Heart right ventricle (tissue), 16 donors: ENCODE results near the gene DMRT3. TPM values are rescaled to one million over a fixed set of nuclear protein-coding genes. Genes with fewer than 3 reads are reported as not detected.

Experiments
- ATAC-seq, 8 donors: fragments of 200-7000 bp; cut with Tn5 transposase; one replicate each; pipeline ENCODE4 v1.9.1; 2020; ENCODE audit warnings: mild to moderate bottlenecking in 8 of 8, moderate library complexity in 8 of 8, moderate number of reproducible peaks in 1 of 8
- DNase-seq, 2 donors: peaks; one replicate each; pipeline ENCODE4 v3.0.0-alpha.2; 2020
- H3K27ac ChIP-seq, 10 donors: fragments of 200-600 bp; sonication (generic) in 2 of 10; one replicate each; pipeline versions ENCODE4 v1.5.0 to v1.8.0; 2020 to 2022; ENCODE audit warnings: mild to moderate bottlenecking in 3 of 10
- H3K27me3 ChIP-seq, 7 donors: fragments of 200-600 bp; one replicate each; pipeline ENCODE4 v1.8.0; 2021 to 2022; ENCODE audit warnings: mild to moderate bottlenecking in 2 of 7
- H3K36me3 ChIP-seq, 9 donors: fragments of 200-600 bp; sonication (generic) in 1 of 9; one replicate each; pipeline versions ENCODE4 v1.5.0 to v1.8.0; 2020 to 2022; ENCODE audit warnings: mild to moderate bottlenecking in 2 of 9
- H3K4me1 ChIP-seq, 9 donors: fragments of 200-600 bp; sonication (generic) in 1 of 9; one replicate each; pipeline versions ENCODE4 v1.5.0 to v1.8.0; 2020 to 2022; ENCODE audit warnings: mild to moderate bottlenecking in 4 of 9
- H3K4me3 ChIP-seq, 10 donors: fragments of 200-600 bp; sonication (generic) in 2 of 10; one replicate each; pipeline versions ENCODE4 v1.5.0 to v1.8.0; 2020 to 2022; ENCODE audit warnings: mild to moderate bottlenecking in 7 of 10, moderate library complexity in 2 of 10
- H3K9me3 ChIP-seq, 11 donors: fragments of 200-600 bp in 10 of 11; sonication (generic) in 2 of 11; one replicate each; pipeline versions ENCODE4 v1.5.0 to v1.8.0; 2013 to 2022; ENCODE audit warnings: mild to moderate bottlenecking in 2 of 11, control low read depth in 1 of 11, moderate library complexity in 1 of 11
- CTCF ChIP-seq, 9 donors: fragments of 200-600 bp; sonication (generic) in 2 of 9; IDR thresholded peaks; one replicate each; pipeline versions ENCODE4 v1.5.0 to v1.8.0; 2021 to 2022; ENCODE audit warnings: antibody characterized with exemption in 9 of 9, mild to moderate bottlenecking in 5 of 9, moderate library complexity in 1 of 9
- whole genome bisulfite sequencing, 2 donors: extraction: QIAGEN DNeasy Blood & Tissue Kit; methylation state at CpG; one replicate each; pipeline ENCODE4 v1.1.7; 2013; ENCODE audit warnings: inconsistent platforms in 1 of 2; 5-methylcytosine and 5-hydroxymethylcytosine counted together
- intact Hi-C, 10 donors: fragments of 100-400 bp; cut with DNase I; formaldehyde crosslinking; loops; one replicate each; pipeline versions ENCODE4 v1.11.1 to v1.14.2; 2022
- polyA plus RNA-seq, 2 donors: library from polyadenylated mRNA; stranded (reverse); fragments of 200-250 nt; gene quantifications; one replicate each; pipeline ENCODE4 v1.2.3, GENCODE V29; 2013
- total RNA-seq, 10 donors: library from RNA; stranded (reverse); fragmentation: NEBNext Ultra II Directional in 3 of 10; extraction: Animal tissue kit (Norgen Biotek cat#: 25700) in 3 of 10; gene quantifications; one replicate each; pipeline versions ENCODE4 v1.2.1 to v1.2.4, GENCODE V29; 2021 to 2023
- donor health status: Arrhythmogenic right ventricular cardiomyopathy.
- donor health status: ischemic (EF 13 %, LVEDD 7.1; RV severe dilation, severe dysfunction).
- donor health status: healthy with polysubstance abuse.
- donor health status: DM: no; HTN: yes; CAD: no.
- donor health status: DM: no; HTN: no; CAD: no.
- donor health status: ischemic (EF 25% LVEDD 6.9; RV normal size, moderate dysfunction).
- donor health status: ischemic (EF 25% LVEDD 5.7; RV mildly dilated, moderate dysfunction).
- donor health status: healthy.
- donor health status: DM: yes; HTN: yes; CAD: no.
- donor health status: Ischemic cardiomyopathy.
- donor health status: ischemic (EF 35%, LVEDD 5.7; RV mildly dilated, moderate dysfunction).
- donor health status: nonischemic (EF 11% LVEDD 7.7; RV severe dilation, severe dysfunction).
- donor health status: DM: yes; HTN: yes; CAD: no.
- donor health status: PGD.
- donor health status: ischemic (EF 29% LVEDD 5.4; RV normal size, mild dysfunction).
- donor health status: nonischemic (EF 23%, LVEDD 6.1; RV moderate dilation, normal function).

The DMRT3 gene
- total and polyA plus RNA-seq, 12 donors, result not detected

GRCh38 chr9:967436-967835 is 9.0 kb upstream of the DMRT3 start:
- Histone ChIP-seq H3K27me3 (peaks cover 43 to 100% (median 100%) of the 10 kb centered on the region in 7 donors), H3K36me3 (no peaks in the 10 kb centered on the region), H3K4me1 (peaks cover 3 to 38% (median 26%) of the 10 kb centered on the region in 9 donors), H3K27ac (no peak overlapping the region), H3K9me3 (no peaks in the 10 kb centered on the region), H3K4me3 (no peak overlapping the region)
- intact Hi-C loops, result no loop called here
- WGBS, 2 donors, result 9% methylated on average over 6 of the region's 6 CpGs
- DNase-seq, result no peak
- no peak for TF ChIP-seq CTCF (IDR thresholded peaks at IDR 0.05)
- no peak for ATAC-seq

GRCh38 chr9:967903-968641 is 8.4 kb upstream of the DMRT3 start:
- TF ChIP-seq CTCF (IDR thresholded peaks at IDR 0.05), result no peak
- DNase-seq (no peak), ATAC-seq (no peak)
- peaks cover 3 to 44% (median 32%) of the 10 kb centered on the region in 9 donors for H3K4me1 ChIP-seq
- no peaks in the 10 kb centered on the region for H3K9me3 ChIP-seq
- H3K27me3 ChIP-seq, result peaks cover 48 to 100% (median 100%) of the 10 kb centered on the region in 7 donors
- intact Hi-C loops, result no loop called here
- H3K27ac ChIP-seq, result no peak overlapping the region
- no peaks in the 10 kb centered on the region for H3K36me3 ChIP-seq
- 7 to 8% methylated on average over 14 to 15 of the region's 15 CpGs for WGBS, 2 donors
- H3K4me3 ChIP-seq, result no peak overlapping the region

GRCh38 chr9:969310-970150 is 6.9 kb upstream of the DMRT3 start:
- WGBS, 2 donors, result 5 to 6% methylated on average over 49 of the region's 49 CpGs
- peak in 1 of 8 donors; percentile 22 for ATAC-seq
- H3K9me3 ChIP-seq, result no peaks in the 10 kb centered on the region
- peaks cover 63 to 100% (median 100%) of the 10 kb centered on the region in 7 donors for H3K27me3 ChIP-seq
- H3K4me3 ChIP-seq, result peak overlapping the region in 1 of 10 donors; percentile 2
- DNase-seq, result no peak
- H3K27ac ChIP-seq, result no peak overlapping the region
- intact Hi-C loops, result loop anchor here in 1 of 10 donors (10.0 kb wide), 1 partner anchor 75 kb away; no protein-coding TSS in a partner anchor
- no peaks in the 10 kb centered on the region for H3K36me3 ChIP-seq
- peaks cover 3 to 51% (median 33%) of the 10 kb centered on the region in 9 donors for H3K4me1 ChIP-seq
- TF ChIP-seq CTCF (IDR thresholded peaks at IDR 0.05), result no peak
